Measurements from ENCODE around the gene CD9.
"Not testable (repeated sequence)": the region's sequence is repeated elsewhere in the genome, so short reads cannot be mapped to it uniquely, and the experiment has no call there.

CD9 gene

DNA sequence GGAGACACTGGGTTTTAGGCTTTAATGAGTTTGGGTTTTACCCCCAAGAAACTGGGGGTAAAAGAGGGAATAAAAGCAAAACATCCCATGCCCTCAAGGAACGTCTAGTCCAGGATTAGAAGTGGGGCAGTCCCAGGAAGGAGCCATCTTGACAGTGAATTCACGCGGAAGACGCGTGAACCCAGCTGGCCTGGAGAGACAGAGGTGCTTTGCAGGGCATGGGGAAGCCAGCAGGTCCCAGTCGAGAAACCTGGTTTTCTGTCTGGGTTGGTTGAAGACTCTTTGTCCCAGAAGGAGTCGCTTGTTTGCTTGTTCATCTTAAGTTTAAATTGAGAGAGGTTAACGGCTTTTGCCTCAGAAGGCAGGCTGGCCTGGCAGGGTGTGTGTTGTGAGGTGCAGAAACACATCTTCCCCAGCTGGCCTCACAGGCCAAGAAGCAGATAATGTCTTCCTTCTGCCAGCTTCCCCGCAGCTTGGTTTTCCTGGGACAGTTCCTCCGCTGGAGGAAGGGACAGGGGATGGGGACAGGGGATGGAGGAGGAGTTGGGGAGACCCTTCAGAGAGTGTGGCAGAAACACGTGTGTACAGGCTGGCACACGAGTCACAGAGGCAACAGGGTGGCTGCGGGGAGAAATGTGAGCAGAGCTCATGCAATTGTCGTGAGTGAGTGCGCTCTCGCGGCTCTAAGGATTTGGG, 18.5 kb upstream of the CD9 start:
- TF ChIP-seq, protein P1, sequence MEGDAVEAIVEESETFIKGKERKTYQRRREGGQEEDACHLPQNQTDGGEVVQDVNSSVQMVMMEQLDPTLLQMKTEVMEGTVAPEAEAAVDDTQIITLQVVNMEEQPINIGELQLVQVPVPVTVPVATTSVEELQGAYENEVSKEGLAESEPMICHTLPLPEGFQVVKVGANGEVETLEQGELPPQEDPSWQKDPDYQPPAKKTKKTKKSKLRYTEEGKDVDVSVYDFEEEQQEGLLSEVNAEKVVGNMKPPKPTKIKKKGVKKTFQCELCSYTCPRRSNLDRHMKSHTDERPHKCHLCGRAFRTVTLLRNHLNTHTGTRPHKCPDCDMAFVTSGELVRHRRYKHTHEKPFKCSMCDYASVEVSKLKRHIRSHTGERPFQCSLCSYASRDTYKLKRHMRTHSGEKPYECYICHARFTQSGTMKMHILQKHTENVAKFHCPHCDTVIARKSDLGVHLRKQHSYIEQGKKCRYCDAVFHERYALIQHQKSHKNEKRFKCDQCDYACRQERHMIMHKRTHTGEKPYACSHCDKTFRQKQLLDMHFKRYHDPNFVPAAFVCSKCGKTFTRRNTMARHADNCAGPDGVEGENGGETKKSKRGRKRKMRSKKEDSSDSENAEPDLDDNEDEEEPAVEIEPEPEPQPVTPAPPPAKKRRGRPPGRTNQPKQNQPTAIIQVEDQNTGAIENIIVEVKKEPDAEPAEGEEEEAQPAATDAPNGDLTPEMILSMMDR (IDR thresholded peaks at IDR 0.05; ENCODE audit: extremely low read depth, missing control alignments): no peak
- DNase-seq (ENCODE audit: low spot score): no peak

DNA sequence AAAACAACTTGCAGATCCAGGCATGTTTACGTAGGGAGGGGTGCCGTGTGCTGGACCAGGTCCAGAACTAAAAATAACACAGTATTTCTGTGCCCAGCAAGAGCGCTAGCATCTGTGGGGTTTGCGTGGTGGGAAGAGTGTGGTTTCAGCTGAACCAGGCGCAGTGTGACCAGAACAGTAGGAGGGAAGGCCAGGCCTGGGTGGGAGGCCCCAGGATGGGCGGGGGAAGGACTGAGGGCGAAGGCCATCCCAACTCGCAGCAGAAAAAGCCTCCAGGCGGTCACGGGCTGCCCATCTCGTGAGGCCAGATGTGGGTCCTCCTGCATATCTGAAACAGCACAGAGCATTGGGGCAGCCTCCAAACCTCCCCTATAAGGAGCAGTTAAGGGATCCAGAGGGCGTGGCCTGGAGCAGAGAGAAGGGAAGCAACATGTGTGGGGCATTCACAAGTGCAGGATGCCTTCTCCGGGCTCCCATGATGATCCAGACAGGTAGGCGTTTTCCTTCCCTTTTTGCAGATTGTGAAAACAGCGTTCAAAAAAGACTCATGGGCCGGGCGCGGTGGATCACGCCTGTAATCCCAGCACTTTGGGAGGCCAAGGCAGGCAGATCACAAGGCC, 17.8 kb upstream of the CD9 start:
- DNase-seq (ENCODE audit: low spot score): no peak
- TF ChIP-seq, protein P1 (IDR thresholded peaks at IDR 0.05; ENCODE audit: extremely low read depth, missing control alignments): no peak

DNA sequence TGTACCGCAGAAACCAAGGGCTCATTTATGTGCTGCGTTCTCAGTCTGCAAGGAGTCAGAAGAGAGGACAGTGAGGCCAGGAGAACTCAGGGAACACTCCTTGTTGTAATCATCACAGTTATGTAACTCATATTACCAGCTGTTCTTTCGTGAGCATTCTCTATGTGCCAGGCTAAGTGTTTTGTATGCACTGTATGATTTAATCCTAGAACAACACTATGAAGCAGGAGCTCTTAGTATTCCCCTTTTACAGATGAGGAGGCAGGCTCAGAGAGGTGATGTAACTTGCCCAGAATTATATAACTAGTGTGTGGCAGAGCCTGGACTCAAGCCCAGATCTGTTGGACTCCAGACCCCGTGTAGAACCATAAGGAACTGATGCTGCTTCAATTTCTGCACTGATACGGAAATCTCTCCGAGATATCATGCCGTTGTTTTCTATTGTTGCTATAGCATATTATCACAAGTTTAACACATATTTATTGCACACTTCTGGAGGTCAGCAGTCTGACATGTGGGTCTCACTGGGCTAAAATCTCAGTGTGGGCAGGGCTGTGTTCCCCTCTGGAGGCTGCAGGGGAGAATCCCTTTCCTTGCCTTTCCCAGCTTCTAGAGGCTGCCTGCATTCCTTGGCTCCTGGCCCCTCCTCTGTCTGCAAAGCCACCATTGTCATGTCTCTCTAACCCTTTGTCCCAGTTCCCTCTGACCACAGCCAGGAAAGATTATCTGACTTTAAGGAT, 16.3 kb upstream of the CD9 start:
- TF ChIP-seq, protein P1 (IDR thresholded peaks at IDR 0.05; ENCODE audit: extremely low read depth, missing control alignments): no peak
- DNase-seq (ENCODE audit: low spot score): no peak

DNA sequence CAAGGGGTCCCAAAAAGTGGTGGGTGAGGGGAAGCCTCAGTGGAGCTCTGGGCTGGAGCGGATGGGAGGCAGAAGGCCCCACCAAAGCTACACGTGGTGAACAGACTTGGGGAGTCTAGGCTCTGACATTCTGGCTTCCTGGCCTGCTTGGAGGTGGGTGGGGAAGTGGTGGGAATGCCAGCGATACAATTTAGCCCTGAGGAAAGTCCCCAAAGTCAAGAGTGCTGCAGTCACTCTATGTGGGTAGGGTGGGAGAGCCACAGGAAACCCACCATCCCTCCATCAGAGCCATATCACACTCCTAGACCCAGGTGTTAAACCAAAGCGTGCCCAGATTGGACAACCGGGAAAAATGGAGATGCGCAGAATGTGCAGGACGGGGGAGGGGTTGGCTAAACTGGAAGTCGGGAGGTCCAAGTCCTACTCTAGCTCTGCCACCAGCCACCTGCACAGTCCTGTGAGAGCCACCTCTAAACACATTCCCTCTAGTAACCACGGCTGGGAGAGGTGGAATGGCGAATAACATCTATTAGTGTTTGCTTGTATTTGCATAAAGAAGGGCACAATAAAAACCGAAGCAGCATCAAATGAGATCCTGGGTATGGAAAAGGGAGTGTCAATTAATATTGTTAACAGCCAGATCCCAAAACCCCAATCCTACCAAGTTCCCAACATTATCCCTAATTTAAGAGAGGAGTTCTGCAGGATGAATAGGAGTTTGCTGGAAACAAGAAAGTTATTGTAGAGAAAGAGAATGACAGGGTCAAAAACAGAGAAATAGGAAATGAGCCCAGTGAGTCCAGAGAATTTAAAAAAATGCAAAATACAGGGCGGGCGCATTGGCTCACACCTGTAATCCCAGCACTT, 14.0 kb upstream of the CD9 start:
- DNase-seq (ENCODE audit: low spot score): no peak
- TF ChIP-seq, protein P1 (IDR thresholded peaks at IDR 0.05; ENCODE audit: extremely low read depth, missing control alignments): no peak

DNA sequence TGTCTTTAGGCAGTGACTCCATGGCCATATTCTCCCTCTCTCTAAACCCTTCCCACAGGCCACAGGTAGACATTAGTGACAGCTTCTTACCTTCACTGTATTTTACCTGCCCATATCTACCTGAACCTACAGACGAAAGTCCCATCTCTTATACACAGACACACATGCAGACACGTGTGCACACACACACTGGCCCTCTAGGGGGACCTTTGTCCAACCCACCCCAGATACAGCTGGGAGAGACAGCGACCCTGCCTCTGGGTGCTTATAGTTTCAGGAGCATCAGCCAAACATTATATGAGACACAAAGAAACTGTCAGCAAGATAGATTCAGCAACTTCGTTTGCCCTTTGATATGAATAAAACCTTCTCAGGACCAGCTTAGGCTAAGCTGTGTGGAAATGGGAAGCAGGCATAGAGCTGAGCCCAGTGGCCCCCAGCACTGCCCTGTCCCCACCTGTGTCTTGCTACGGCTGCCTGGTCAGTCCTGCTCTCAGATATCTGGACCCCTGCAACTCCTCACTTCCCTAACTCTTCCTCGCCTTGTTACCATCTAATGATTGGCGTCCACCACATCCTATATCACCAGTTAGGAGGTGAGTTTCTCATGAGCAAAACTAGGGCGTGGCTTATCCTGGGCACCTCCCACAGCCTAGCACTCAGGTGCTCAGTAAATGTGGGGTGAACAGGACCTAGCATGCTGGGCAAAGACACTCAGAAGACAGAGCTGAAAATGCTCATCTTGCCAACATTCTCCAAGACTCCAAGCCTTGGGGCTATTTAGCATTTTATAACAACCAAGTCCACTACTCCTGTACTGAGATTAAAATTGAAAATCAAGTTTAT, 12.0 kb upstream of the CD9 start:
- TF ChIP-seq, protein P1 (IDR thresholded peaks at IDR 0.05; ENCODE audit: extremely low read depth, missing control alignments): no peak
- DNase-seq (ENCODE audit: low spot score): no peak

DNA sequence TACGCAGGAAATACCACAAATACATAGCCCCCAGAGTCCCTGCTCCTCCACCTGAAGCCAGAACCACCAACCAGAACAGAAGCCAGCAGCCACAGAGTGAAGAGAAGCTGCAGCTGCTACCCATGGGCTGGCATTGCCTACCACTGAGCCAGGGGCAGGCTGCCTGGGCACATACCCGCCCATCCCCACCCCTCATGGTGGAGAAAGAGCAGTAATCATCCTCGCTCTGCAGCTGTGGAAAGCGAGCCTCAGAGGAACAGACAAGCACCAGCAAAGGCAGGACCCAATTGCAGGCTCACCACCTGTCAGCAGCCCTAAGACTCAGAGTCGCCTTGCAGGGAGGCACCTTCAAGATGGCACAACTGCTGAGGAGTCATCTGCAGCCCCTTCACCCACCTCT, 11.2 kb upstream of the CD9 start:
- DNase-seq (ENCODE audit: low spot score): no peak
- TF ChIP-seq, protein P1 (IDR thresholded peaks at IDR 0.05; ENCODE audit: extremely low read depth, missing control alignments): no peak

DNA sequence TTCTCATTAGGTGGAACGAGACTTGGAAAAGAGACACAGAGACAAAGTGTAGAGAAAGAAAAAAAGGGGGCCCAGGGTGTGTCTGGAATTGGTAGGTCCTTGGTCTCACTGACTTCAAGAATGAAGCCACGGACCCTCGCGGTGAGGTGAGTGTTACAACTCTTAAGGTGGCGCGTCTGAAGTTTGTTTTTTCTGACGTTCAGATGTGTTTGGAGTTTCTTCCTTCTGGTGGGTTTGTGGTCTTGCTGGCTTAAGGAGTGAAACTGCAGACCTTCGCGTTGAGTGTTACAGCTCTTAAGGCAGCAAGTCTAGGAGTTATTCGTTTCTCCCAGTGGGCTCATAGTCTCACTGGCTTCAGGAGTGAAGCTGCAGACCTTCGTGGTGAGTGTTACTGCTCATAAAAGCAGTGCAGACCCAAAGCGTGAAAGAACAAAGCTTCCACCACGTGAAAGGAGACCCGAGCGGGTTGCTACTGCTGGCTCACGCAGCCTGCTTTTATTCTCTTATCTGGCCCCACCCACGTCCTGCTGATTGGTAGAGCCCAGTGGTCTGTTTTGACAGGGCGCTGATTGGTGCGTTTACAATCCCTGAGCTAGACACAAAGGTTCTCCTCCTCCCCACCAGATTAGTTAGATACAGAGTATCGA, 10.1 kb upstream of the CD9 start:
- DNase-seq (ENCODE audit: low spot score): not testable (repeated sequence)

DNA sequence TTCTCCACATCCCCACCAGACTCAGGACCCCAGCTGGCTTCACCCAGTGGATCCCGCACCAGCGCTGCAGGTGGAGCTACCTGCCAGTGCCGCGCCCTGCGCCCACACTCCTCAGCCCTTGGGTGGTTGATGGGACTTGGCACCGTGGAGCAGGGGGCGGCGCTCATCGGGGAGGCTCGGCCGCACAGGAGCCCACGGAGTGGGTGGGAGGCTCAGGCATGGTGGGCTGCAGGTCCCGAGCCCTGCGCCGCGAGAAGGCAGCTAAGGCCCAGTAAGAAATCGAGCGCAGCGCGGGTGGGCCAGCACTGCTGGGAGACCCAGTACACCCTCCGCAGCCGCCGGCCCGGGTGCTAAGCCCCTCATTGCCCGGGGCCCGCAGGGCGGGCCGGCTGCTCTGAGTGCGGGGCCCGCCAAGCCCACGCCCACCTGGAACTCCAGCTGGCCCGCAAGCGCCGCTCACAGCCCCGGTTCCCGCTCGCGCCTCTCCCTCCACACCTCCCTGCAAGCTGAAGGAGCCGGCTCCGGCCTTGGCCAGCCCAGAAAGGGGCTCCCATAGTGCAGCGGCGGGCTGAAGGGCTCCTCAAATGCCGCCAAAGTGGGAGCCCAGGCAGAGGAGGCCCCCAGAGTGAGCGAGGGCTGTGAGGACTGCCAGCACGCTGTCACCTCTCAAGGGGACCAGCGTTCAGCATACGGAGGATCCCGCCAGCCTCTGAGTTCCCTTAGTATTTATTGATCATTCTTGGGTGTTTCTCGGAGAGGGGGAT, 9.3 kb upstream of the CD9 start:
- not testable (repeated sequence) for DNase-seq (ENCODE audit: low spot score)

Measured in GM20000 (cell line).